Transverse colon (tissue), 4 donors: ENCODE data around the gene GLP1R. TPM values are rescaled to one million over a fixed set of nuclear protein-coding genes. Genes with fewer than 3 reads are reported as not detected.

Source experiments
- DNase-seq: peaks from one replicate; pipeline ENCODE4 v3.0.0-alpha.2; 2019
- H3K27ac ChIP-seq, 4 donors: fragments of 200-600 bp; sonication (generic); 2 replicates each; pipeline ENCODE4 v1.5.1; 2016 to 2018; ENCODE audit warnings: inconsistent platforms in 4 of 4
- H3K27me3 ChIP-seq: fragments of 200-600 bp; sonication (generic); 2 replicates; pipeline ENCODE4 v1.5.1; 2017; ENCODE audit warnings: inconsistent platforms
- H3K36me3 ChIP-seq, 4 donors: fragments of 200-600 bp; sonication (generic); 2 replicates each; pipeline ENCODE4 v1.5.1; 2017 to 2019; ENCODE audit warnings: inconsistent platforms in 4 of 4
- H3K4me1 ChIP-seq, 4 donors: fragments of 200-600 bp; sonication (generic); 2 replicates each; pipeline ENCODE4 v1.5.1; 2017 to 2020; ENCODE audit warnings: inconsistent platforms in 4 of 4
- H3K4me3 ChIP-seq, 4 donors: fragments of 200-600 bp; sonication (generic); 1 replicate in 1 of 4; 2 replicates in 3 of 4; pipeline versions ENCODE4 v1.5.1 to v1.6.1; 2017 to 2019; ENCODE audit warnings: inconsistent platforms in 4 of 4
- H3K9me3 ChIP-seq, 2 donors: fragments of 200-600 bp; sonication (generic); 2 replicates each; pipeline ENCODE4 v1.5.1; 2017 to 2019; ENCODE audit warnings: inconsistent platforms in 2 of 2
- EP300 ChIP-seq: sonication (generic); formaldehyde crosslinking; IDR thresholded peaks from one replicate; pipeline ENCODE4 v1.6.1; 2017; ENCODE audit warnings: antibody characterized with exemption, low read depth
- POLR2A ChIP-seq: fragments of 450-650 bp; IDR thresholded peaks from one replicate; pipeline ENCODE4 v1.6.1; 2016; ENCODE audit warnings: antibody characterized with exemption, mild to moderate bottlenecking, moderate library complexity
- POLR2AphosphoS5 ChIP-seq, 3 donors: sonication (generic); formaldehyde crosslinking; IDR thresholded peaks; one replicate each; pipeline ENCODE4 v1.6.1; 2016; ENCODE audit warnings: antibody characterized with exemption in 3 of 3
- WGBS, 2 donors: methylation state at CpG; one replicate each; pipeline ENCODE4 v1.1.5; 2018; ENCODE audit warnings: low coverage in 1 of 2; 5-methylcytosine and 5-hydroxymethylcytosine counted together
- in situ Hi-C, 4 donors: fragments of 200-750 bp; cut with MboI; loops; one replicate each; pipeline versions ENCODE4 v1.15.0 to v1.15.1; 2017; ENCODE audit warnings: low sequenced_read_pairs in 3 of 4, low pct_ligation_motif_present in 1 of 4, low pct_unique_long_range_greater_than_20kb in 1 of 4
- intact Hi-C: fragments of 100-400 bp; cut with DNase I; formaldehyde crosslinking; loops from one replicate; pipeline ENCODE4 v1.15.1; 2023; ENCODE audit warnings: low total_unique reads
- total RNA-seq, 4 donors: library from RNA; depleted of rRNA; stranded (reverse); fragments of >200 nt; gene quantifications; one replicate each; pipeline ENCODE4 v1.1.0, GENCODE V29; 2016
- TF ChIP-seq, protein P1 (sequence below), 5 experiments: fragments of 200-600 bp in 3 of 5; fragments of 450-650 bp in 2 of 5; sonication (generic) in 3 of 5; IDR thresholded peaks; 1 replicate in 2 of 5; 2 replicates in 3 of 5; pipeline ENCODE4 v1.5.1; 2016 to 2017; ENCODE audit warnings: antibody characterized with exemption in 5 of 5, inconsistent platforms in 3 of 5, mild to moderate bottlenecking in 2 of 5, moderate library complexity in 1 of 5

The GLP1R gene
- total RNA-seq, 4 donors from 2014 or later, result not detected

DNA sequence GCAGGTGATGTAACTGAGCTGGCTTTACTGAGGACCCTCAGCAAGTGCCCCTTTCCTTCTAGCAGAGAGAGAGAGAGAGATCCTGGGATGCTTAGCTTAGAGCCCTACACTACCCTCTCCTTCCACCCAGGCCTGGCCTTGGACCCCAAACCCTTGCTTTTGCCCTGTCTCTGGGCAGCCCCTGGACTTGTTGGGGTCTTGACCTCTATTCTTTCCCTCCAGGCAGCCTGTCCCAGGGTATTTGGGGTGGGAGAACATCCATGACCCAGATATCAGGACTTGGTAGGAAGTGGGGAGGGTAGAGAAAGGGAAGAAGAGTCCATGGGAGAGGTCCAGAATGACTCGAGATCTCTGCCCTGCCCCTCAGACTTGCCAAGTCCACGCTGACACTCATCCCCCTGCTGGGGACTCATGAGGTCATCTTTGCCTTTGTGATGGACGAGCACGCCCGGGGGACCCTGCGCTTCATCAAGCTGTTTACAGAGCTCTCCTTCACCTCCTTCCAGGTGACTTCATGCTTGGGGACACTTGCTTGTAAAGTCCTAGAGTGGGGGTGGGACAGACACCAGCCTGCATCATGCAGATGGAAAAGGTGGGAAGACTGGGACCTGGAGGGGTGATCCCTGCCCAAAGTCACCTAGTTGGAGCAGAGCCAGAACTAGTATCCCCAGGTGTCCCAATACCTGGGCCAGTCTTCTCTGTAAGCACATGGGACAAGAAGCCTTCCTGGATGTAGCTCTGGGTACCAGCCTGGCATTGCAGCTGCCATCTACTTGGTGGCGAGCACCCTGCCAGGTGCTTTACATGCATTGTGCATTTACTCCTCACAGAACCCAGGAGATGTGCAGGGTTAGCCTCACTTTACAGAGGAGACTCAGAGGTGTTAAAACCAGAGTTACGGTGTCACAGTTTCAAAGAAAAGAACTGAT is 30.9 kb downstream of the GLP1R start:
- Histone ChIP-seq H3K4me3 (no peak overlapping the region), H3K4me1 (no peaks in the 10 kb centered on the region), H3K36me3 (no peaks in the 10 kb centered on the region), H3K27me3 (no peaks in the 10 kb centered on the region), H3K9me3 (no peaks in the 10 kb centered on the region), H3K27ac (no peak overlapping the region)
- no peak for DNase-seq
- WGBS, 2 donors, result 78 to 100% methylated on average over 1 to 8 of the region's 8 CpGs
- intact Hi-C loops (no loop called here), in situ Hi-C loops (no loop called here)
- TF ChIP-seq, protein P1, sequence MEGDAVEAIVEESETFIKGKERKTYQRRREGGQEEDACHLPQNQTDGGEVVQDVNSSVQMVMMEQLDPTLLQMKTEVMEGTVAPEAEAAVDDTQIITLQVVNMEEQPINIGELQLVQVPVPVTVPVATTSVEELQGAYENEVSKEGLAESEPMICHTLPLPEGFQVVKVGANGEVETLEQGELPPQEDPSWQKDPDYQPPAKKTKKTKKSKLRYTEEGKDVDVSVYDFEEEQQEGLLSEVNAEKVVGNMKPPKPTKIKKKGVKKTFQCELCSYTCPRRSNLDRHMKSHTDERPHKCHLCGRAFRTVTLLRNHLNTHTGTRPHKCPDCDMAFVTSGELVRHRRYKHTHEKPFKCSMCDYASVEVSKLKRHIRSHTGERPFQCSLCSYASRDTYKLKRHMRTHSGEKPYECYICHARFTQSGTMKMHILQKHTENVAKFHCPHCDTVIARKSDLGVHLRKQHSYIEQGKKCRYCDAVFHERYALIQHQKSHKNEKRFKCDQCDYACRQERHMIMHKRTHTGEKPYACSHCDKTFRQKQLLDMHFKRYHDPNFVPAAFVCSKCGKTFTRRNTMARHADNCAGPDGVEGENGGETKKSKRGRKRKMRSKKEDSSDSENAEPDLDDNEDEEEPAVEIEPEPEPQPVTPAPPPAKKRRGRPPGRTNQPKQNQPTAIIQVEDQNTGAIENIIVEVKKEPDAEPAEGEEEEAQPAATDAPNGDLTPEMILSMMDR (IDR thresholded peaks at IDR 0.05), result no peak
- TF ChIP-seq POLR2A, result no peak

DNA sequence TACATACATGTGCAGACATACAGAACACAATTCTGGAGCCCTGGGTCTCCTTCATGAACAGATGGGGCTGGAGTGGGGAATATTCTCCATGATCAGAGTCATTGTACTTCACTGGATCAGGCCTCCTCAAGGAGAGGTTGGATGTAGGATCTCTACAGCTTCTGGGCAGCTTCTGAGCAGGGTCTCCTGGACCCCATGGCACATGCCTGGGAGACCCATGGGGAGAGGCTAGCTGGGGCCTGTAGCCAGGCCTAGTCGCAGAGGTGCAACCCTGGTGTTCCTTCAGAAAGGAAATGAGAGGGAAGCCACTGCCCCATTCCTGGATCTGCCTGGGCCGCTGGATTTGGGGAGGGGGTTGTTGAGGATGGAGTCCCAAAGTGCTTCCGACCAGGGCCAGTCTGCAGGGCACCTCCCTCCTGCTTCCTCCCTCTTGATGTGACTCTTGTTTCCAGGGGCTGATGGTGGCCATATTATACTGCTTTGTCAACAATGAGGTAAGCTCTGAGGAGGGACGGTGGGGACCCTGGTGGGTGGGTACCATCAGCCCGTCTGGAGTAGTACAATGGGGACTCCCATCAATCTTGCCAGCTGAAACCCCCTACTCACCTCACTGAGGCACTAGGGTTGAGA is 31.8 kb downstream of the GLP1R start:
- Histone ChIP-seq H3K36me3 (no peaks in the 10 kb centered on the region), H3K4me1 (no peaks in the 10 kb centered on the region), H3K27me3 (no peaks in the 10 kb centered on the region), H3K9me3 (no peaks in the 10 kb centered on the region), H3K27ac (no peak overlapping the region), H3K4me3 (no peak overlapping the region)
- TF ChIP-seq, protein P1 (IDR thresholded peaks at IDR 0.05), result no peak
- TF ChIP-seq EP300 (no peak), POLR2A (no peak), POLR2AphosphoS5 (IDR thresholded peaks at IDR 0.05) (no peak)
- intact Hi-C loops, result no loop called here
- DNase-seq, result no peak
- WGBS, 2 donors, result 79% methylated on average over 5 of the region's 5 CpGs; no CpG with 5 or more reads in 1 of the 2 donors
- in situ Hi-C loops, result no loop called here

DNA sequence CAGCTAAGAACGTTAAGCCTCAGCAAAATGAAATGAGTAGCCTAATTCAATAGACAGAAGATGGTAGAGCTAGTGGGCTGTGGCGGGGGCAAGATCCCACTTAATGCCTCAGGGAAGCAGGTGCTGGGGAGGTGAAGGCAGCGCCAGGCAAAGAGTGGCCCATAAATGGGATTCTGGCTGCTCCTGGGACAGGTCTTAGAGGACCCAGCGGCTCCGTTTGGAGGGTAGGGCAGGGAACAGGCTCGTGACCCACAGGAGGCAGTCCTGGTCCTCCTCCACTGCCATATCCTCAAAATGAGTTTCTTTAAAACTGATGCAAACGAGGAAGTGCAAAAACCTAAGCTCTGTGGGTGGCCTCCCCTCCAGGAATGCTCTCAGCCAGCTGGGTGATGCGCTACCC is 33.7 kb downstream of the GLP1R start:
- no peaks in the 10 kb centered on the region for H3K36me3 ChIP-seq
- H3K27ac ChIP-seq, result no peak overlapping the region
- no peak for TF ChIP-seq EP300
- no peak for TF ChIP-seq POLR2AphosphoS5 (IDR thresholded peaks at IDR 0.05)
- TF ChIP-seq, protein P1 (IDR thresholded peaks at IDR 0.05), result no peak
- TF ChIP-seq POLR2A, result no peak
- no peak for DNase-seq
- 77 to 80% methylated on average over 2 to 8 of the region's 8 CpGs for WGBS, 2 donors
- no peak overlapping the region for H3K4me3 ChIP-seq
- H3K4me1 ChIP-seq, result no peaks in the 10 kb centered on the region
- intact Hi-C loops, result no loop called here
- H3K9me3 ChIP-seq, result no peaks in the 10 kb centered on the region
- no peaks in the 10 kb centered on the region for H3K27me3 ChIP-seq
- in situ Hi-C loops, result no loop called here

DNA sequence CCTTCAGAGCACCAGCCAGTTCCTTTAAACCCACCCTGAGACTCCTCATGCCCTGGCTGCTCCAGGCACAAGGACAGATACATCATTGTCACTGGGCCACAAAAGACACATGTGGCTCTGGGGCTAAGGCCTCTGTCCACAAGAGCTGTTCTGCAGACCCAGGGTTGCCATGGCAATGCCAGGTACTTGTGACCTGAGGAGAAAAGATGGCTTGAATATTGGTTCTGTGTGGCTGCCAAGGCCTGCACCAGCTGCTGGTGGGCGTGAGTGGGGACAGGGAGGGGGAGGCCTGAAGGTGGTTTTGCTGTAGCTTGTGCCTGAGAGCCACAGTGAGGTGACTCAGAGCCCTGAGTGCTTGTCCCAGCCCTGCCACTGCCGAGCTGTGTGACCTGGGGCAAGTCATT is 34.7 kb downstream of the GLP1R start:
- no peak for TF ChIP-seq POLR2A
- TF ChIP-seq POLR2AphosphoS5 (IDR thresholded peaks at IDR 0.05), result no peak
- TF ChIP-seq, protein P1 (IDR thresholded peaks at IDR 0.05), result no peak
- TF ChIP-seq EP300, result no peak
- WGBS, 2 donors, result 38% methylated on average over 2 of the region's 2 CpGs; no CpG with 5 or more reads in 1 of the 2 donors

More for the DNA sequence above, 34.7 kb downstream of the GLP1R start:
- Histone ChIP-seq H3K4me1 (no peaks in the 10 kb centered on the region), H3K27ac (no peak overlapping the region), H3K4me3 (no peak overlapping the region), H3K27me3 (no peaks in the 10 kb centered on the region), H3K9me3 (no peaks in the 10 kb centered on the region), H3K36me3 (no peaks in the 10 kb centered on the region)
- in situ Hi-C loops, result no loop called here
- intact Hi-C loops, result no loop called here
- DNase-seq, result no peak
